ENCODE measurements around the gene FOXP1.

GRCh38 chr3:71345429-71346040 is 238.0 kb downstream of the FOXP1 start:
- no peak for TF ChIP-seq POLR2A (IDR thresholded peaks at IDR 0.05; ENCODE audit: low read depth, low read length)
- TF ChIP-seq POLR2AphosphoS5 (IDR thresholded peaks at IDR 0.05; ENCODE audit: low read depth, low read length): no peak
- TF ChIP-seq TAF1 (IDR thresholded peaks at IDR 0.05; ENCODE audit: low read depth, low read length): no peak
- no peak for TF ChIP-seq SPI1 (IDR thresholded peaks at IDR 0.05; ENCODE audit: low read depth, low read length)
- no peak for TF ChIP-seq POU2F2 (IDR thresholded peaks at IDR 0.05; ENCODE audit: low read depth, low read length)
- no peak for TF ChIP-seq PAX5 (IDR thresholded peaks at IDR 0.05; ENCODE audit: insufficient read depth, low read length, severe bottlenecking)
